Right lobe of liver (tissue), 4 donors: ENCODE results near the gene ADIRF.
"Not testable (repeated sequence)": the region's sequence is repeated elsewhere in the genome, so short reads cannot be mapped to it uniquely, and the experiment has no call there.

Experiments used
- POLR2A ChIP-seq: fragments of 450-650 bp; IDR thresholded peaks from one replicate; pipeline ENCODE4 v1.6.1; 2017; ENCODE audit warnings: antibody characterized with exemption, mild to moderate bottlenecking
- TF ChIP-seq, protein P1 (sequence below), 4 donors: fragments of 200-600 bp in 3 of 4; fragments of 450-650 bp in 1 of 4; IDR thresholded peaks; one replicate each; pipeline versions ENCODE4 v1.5.1 to v1.8.0; 2016 to 2022; ENCODE audit warnings: antibody characterized with exemption in 4 of 4, mild to moderate bottlenecking in 2 of 4
- donor health status: DM: no; HTN: no; CAD: no.
- donor health status: DM: no; HTN: no; CAD: no.
- donor health status: DM: no; HTN: yes; CAD: no.

DNA sequence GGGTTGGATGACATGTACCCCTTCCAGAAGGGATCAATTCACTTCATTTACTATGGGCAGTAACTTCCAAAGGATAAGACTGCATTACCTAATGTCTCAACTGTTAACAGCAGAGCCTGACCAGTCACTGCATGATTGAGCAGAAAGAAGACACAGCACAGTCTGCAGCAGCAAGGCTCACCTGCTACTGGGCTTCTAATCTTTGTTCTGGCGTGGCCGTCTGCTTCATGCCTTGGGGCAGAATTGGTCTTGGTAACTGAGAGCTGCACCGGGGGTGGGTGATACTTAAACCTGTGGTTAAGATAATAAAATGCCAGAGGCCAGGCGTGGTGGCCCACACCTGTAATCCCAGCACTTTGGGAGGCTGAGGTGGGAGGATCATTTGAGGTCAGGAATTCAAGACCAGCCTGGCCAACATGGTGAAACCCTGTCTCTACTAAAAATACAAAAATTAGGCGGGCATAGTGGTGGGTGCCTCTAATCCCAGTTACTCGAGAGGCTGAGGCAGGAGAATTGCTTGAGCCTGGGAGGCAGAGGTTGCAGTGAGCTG, 34.0 kb upstream of the ADIRF start:
- not testable (repeated sequence) for TF ChIP-seq POLR2A
- TF ChIP-seq, protein P1, sequence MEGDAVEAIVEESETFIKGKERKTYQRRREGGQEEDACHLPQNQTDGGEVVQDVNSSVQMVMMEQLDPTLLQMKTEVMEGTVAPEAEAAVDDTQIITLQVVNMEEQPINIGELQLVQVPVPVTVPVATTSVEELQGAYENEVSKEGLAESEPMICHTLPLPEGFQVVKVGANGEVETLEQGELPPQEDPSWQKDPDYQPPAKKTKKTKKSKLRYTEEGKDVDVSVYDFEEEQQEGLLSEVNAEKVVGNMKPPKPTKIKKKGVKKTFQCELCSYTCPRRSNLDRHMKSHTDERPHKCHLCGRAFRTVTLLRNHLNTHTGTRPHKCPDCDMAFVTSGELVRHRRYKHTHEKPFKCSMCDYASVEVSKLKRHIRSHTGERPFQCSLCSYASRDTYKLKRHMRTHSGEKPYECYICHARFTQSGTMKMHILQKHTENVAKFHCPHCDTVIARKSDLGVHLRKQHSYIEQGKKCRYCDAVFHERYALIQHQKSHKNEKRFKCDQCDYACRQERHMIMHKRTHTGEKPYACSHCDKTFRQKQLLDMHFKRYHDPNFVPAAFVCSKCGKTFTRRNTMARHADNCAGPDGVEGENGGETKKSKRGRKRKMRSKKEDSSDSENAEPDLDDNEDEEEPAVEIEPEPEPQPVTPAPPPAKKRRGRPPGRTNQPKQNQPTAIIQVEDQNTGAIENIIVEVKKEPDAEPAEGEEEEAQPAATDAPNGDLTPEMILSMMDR (IDR thresholded peaks at IDR 0.05): not testable (repeated sequence)
